GM18873 (cell line): ENCODE data around the gene DCDC2B.
"Not testable (repeated sequence)": the region's sequence is repeated elsewhere in the genome, so short reads cannot be mapped to it uniquely, and the experiment has no call there.

ENCODE experiments used
- ATAC-seq: cut with Tn5 transposase; IDR thresholded peaks from one replicate; pipeline ENCODE4 v1.9.1; 2021; ENCODE audit warnings: mild to moderate bottlenecking, moderate library complexity, moderate number of reproducible peaks; ENCODE audit not compliant: unreplicated experiment, low FRiP score

The DCDC2B gene

DNA sequence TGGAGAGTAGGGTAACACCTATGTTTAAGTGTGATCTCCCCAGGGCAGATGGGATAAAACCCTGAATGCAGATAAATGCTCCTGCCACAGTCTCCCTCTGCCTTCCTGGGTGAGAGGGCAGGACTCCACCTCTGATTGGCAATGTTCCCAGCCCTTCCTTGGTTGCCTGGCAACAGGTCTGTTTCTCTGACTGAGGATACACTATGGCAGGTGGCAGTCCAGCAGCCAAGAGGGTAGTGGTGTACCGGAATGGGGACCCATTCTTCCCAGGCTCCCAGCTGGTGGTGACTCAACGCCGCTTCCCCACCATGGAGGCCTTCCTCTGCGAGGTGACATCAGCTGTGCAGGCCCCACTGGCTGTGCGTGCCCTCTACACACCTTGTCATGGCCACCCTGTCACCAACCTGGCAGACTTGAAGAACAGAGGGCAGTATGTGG is at the start of gene DCDC2B:
TSS of gene DCDC2B (plus strand) at position 199 of the 438 bp plus-strand sequence. CDS start at position 204, 5 bp downstream.
- ATAC-seq = no peak

DNA sequence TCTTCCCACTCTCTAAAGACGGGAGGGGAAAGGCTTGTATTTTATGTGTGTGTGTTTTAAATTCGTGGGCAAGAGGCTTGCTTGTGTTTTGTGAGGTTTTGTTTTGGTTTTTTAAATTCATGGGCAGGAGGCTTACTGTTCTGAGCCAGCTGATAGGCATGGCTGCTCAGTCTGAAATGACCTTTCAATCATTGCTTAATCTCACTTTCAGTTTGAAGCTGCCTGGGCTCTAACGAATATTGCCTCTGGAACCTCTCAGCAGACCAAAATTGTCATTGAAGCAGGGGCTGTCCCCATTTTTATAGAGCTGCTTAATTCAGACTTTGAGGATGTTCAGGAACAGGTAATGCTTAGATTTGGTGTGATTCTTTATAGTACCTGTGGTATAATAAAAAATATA is 49.7 kb upstream of the DCDC2B start:
- no peak for ATAC-seq

DNA sequence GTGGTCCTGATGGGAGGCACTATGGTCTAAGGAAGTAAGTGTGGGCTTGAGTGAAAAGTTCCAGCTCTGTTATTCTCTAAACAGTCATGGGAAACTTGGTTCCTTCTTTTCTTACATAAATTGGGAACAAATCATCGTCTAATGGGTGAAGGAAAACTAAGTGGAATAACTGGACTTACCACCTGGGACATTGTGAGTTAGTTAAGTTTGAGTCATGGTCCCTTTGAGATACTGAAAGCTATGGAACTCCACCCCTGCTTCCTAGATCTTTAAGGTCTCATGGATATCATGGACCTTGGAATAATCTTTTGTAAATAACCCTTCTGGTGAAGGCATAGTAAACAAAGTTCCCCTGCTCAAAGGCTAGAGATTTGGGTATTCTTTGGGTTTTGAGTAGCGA is 45.5 kb upstream of the DCDC2B start:
- ATAC-seq = no peak

DNA sequence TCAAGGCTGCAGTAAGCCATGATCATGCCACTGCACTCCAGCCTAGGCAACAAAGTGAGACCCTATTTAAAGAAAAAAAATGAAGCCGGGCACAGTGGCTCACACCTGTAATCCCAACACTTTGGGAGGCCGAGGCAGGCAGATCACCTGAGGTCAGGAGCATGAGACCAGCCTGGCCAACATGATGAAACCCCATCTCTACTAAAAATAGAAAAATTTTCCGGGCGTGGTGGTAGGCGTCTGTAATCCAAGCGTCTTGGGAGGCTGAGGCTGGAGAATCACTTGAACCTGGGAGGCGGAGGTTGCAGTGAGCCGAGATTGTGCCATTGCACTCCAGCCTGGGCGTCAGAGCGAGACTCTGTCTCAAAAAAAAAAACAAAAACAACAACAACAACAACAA is 43.3 kb upstream of the DCDC2B start:
- ATAC-seq = not testable (repeated sequence)

DNA sequence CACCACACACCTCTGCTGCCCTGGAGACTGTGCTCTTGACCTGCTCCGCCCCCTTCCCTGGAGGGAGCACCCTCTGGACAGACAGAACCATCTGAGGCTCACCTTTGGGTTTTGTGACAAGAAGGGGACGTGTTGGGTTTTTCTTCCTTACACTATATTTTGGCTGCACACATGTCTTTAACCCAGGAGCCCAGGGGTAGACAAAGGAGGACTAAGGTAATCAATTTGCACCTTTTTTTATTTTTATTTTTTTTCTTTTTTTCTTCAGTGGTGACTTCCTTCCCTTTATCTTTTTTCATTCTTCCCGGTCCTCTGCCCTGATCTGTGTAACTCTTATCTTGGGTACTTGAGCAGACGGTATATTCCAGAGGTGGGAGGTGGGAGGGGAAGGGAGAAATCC is 37.9 kb upstream of the DCDC2B start:
- ATAC-seq = no peak

DNA sequence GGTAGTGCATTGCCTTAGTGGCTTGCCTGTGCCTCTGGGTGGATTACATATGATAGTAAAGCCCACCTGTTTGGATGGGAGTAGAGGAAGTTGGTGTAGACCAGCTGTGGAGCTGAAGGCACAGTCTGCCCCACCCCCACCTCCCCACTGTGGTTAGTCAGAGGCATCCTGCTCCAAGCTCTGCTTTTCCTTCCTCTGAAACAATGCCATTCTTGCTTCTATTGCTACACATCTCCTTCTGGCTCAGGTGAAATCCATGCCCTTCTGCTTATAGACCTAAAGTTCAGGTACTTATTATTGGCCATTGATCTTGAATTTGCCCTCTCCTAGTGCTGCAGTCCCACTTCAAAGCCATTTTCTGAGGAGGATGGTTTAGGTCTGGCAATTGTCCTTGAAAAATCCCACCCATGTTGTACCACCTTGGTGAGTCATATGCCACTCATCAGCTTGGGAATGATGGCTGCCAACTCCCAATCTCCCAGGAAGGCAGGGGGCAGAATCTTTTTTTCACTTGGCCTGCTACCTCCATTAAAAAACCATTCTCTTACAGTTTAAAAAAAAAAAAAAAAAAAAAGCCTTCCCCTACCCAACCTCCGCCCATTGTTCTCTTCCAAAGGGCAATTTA is 36.2 kb upstream of the DCDC2B start:
- ATAC-seq = no peak

DNA sequence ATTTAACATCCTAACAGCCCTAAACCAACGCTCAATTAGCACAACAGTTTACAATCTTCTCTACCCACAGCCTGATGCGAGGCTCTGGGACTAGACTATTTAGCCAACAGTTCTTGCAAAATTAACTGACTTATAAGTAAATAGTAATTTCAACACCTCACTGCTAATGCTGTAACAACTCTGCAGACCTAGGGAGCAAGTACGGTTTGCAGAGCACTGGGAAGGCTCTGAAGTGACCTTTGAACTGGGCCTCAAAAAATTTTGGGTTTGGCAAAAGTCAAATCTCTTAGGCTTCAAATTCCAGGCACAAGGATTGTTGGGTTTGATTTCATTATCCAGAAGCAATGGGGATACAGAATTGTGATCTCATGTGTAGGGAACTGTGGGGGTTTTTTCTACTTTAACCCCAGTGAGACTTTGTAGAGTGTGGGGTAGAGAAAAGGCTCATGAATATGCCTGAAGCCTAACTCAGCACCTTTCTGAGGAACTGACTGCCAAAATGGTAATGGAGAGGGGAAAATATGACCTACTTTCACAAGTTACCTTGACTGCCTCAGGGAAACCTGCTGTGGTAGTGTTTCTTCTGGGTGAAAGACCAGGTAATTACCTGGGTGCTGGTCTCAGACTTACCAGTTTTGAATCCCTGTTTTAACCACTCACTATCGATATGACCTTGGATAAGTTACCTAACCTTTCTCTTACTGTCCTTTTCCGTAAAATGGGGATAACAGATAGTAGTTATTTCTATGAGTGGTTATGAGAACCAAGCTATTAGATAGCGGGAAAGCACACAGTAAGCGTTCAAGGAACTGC is 30.3 kb upstream of the DCDC2B start:
- no peak for ATAC-seq

DNA sequence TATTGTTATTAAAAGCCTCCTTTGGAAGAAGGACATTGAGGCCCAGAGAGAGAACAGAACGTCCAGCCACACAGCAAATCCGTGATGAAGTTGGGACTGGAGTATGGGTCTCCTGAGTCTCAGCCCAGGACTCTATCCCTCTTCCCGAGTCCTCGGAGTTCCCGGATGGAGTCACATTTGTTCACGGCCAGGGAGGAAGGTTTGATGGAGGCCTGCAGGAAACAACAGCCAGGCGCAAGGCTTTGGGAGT is 29.8 kb upstream of the DCDC2B start:
- ATAC-seq = peak; percentile 13

DNA sequence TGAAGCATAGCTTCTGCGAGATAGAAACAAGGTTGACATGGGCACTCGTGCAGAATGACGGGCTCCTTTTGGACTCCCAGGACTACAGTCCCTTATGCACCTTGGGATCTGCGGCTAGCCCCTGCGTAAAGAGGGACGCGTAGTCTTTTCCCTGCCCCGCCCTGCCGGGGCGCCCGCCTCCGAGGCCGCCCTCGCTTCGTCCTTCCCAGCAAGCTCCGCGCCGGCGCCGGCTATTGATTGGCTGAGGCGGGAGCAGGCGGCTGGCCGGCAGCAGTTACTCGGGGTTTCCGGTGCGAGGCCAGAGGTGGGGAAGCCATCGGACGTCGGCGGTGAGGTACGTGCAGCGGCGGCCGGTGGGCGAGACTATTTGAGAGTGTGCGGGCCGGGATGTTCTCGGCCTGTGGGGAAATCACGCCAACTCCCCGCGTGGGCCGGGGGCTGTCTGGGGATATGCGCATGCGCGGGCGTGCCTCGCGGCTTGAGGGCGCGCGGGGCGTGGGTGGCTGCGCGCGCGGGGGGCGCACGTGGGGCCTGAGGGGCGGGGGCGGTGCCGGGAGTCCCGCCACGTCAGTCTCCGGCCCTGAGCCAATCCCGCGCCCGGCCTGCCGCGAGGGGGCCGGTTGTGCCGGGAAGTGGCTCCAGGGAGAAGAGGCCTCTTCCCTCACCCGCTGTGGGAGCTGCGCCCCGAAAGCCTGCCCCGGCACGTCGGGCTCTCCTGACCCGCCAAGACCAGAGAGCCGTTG is 29.3 kb upstream of the DCDC2B start, which contains the start of gene TXLNA:
TSS of gene TXLNA (plus strand) at position 233 of the 743 bp plus-strand sequence. CDS start 671 bp downstream, outside the sequence.
- ATAC-seq = peak; percentile 68

DNA sequence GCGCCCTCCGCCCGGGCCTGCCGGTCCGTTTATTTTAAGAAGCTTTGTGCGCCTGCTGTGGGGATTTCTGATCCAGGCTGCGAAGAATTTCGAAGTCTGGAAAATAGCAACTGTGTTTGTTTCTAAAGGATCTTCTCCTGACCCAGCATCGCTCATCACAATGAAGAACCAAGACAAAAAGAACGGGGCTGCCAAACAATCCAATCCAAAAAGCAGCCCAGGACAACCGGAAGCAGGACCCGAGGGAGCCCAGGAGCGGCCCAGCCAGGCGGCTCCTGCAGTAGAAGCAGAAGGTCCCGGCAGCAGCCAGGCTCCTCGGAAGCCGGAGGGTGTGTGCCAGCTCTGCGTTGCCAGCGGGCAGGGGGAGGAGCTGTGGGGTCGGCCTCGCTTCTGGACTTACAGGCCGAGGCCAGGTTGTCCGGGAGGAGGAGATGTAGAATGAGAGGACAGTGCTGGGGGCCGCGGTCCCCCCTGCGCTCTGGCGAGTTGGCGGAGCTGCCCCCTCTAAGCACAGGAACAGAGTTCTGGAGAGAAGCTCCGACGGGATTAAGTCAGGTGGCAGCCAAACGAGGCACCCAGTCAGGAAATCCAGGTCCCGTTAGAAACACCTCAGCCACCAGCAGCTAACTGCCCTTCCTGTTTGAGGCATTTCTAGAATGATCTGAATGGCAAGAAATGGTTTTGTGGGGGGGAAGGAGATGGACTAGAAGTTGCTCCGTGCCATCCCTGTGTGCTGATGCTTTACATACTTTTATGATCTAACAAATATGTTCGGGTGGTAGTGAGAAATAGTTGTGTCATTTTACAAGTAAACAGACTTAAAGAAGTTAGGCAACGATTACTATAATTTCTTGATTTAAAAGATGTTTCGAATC is 28.5 kb upstream of the DCDC2B start:
- ATAC-seq = no peak

DNA sequence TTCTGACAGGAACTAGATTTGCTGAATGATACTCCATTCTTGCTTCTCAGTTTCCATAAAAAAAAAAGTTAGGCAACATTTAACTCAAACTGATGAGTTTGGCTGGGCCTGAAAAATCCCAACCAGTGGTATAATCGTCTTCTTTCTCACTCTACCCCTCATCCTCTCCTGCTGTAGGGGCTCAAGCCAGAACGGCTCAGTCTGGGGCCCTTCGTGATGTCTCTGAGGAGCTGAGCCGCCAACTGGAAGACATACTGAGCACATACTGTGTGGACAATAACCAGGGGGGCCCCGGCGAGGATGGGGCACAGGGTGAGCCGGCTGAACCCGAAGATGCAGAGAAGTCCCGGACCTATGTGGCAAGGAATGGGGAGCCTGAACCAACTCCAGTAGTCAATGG is 27.8 kb upstream of the DCDC2B start:
- ATAC-seq = no peak

DNA sequence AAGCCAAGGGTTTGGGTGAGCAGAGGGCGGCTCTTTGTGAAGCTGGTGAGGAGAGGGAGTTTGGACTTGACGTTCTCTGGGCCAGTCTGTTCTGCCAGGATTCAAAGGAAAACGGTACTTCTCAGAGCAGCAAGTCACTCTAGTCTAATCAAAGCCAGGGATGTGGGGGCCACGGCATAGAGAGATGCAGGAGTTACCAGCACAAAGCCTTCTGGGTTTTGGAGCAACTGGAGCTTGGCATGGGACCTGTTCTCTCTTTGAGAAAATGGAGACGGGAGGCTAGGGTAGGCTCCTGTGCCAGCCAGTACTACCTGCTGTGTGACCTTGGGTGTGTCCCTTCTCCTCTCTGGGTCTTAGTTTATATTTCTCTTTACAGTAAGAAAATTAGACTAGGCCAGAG is 27.3 kb upstream of the DCDC2B start:
- ATAC-seq = no peak

DNA sequence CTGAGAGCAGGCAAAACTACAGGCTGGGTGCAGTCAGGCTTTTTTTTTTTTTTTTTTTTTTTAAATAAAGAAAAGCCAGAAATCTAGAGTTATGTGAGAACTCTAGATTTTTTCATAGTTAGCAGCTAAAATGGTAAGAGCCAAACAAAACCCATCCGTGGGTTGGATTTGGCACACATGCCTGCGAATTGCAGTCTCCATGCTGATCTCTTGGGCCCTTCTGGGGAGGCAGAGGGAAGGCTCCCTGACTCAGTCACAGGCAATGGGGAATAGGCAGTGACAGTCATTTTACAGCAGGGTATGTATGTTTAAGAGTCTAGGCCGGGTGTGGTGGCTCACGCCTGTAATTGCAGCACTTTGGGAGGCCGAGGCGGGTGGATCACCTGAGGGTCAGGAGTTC is 26.8 kb upstream of the DCDC2B start:
- ATAC-seq = no peak

DNA sequence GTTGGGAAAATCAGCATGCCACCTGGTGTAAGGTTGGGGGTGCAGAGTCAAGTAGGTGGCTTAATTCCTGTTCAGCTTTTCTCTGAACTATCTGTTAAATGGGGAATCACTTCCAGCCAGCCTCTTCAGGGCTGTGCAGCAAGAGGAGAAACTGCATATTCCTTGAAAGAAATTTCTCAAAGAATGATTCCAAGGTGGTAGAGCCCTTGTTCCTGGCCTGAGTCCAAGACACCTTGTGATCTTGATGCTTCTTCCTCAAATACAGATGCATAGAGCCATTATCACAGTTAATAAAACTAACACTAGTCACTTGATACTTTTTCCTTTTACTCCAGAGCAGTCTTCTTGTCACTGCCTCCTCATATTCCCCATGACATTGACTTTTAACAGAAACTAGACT is 24.2 kb upstream of the DCDC2B start:
- ATAC-seq = no peak

DNA sequence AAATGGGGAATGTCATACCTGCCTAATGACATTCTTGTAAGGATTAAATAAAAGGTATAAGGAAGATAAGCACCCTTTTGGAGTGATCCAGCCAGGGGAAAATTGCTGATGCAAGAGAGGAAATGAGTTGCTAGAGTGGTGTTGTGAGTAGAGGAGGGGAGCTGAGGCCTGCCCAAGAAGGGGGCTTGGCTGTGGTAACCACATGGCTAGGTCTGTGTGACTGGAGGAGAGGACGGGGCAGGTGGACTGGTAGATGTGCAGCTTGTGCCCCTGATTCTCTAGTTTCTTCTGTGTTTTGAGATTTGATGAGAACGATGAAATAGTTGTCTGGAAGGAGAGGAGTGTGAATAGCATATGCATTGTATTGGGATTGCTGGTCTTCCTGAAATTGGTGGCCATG is 22.8 kb upstream of the DCDC2B start:
- no peak for ATAC-seq

DNA sequence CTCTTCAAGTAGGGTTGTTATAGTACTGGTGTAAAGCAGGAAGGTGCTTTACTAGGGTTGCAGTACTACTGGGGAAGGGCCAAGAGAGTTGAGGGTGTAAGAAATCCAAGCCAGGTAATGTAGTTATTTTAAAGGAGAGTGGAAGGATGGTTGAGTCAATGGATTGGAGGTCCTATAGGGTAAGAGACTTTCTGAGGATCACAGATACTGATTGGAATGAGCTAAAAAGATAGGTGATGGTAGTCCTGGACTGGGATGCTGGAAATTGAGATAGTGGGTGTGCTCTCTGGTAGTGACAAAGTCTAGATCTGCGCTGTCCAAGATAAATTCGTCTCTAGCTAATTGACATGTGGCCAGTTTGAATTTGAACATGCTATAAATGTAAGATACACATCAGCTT is 22.4 kb upstream of the DCDC2B start:
- no peak for ATAC-seq

DNA sequence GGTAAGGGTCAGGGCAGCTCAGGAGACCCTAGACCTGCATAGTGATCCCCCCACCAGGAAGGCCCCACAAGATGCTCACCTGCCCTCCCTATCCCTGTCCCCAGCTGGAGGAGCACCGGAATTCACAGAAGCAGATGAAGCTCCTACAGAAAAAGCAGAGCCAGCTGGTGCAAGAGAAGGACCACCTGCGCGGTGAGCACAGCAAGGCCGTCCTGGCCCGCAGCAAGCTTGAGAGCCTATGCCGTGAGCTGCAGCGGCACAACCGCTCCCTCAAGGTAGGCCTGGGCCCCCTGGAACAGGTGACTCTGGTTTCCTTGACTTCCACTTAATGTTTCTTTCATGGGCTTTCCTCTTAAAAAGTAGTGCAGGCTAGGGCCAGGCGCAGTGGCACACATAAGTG is 21.0 kb upstream of the DCDC2B start:
- no peak for ATAC-seq

DNA sequence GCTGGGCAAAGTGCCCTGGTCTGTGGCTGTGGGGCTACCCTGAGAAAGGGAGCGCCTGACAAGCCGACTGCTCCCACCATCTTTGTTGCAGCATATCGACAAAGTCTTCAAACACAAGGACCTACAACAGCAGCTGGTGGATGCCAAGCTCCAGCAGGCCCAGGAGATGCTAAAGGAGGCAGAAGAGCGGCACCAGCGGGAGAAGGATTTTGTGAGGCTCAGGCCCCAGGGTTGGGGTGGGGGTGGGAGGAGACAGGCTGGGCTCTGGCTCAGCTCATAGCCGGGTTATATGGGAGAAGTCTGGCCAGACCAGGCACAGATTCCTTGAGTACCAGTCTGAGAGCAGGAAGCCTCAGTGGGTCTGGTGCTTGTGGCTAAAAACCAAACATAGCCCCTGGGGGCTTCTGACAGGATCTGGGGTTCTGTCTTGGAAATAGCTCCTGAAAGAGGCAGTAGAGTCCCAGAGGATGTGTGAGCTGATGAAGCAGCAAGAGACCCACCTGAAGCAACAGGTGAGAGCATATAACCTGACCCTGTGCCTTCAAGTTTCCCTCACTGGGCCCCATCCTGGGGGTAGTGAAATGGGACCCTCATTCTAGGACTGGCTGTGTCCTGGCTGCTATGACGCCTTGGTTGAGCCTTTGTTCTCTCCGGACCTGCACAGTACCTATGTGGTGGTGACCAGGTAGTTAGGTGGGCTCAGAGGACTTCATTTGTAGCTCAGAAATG is 16.5 kb upstream of the DCDC2B start:
- no peak for ATAC-seq

DNA sequence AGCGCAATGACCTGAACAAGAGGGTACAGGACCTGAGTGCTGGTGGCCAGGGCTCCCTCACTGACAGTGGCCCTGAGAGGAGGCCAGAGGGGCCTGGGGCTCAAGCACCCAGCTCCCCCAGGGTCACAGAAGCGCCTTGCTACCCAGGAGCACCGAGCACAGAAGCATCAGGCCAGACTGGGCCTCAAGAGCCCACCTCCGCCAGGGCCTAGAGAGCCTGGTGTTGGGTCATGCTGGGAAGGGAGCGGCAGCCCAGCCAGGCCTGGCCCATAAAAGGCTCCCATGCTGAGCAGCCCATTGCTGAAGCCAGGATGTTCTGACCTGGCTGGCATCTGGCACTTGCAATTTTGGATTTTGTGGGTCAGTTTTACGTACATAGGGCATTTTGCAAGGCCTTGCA is 13.9 kb upstream of the DCDC2B start:
- no peak for ATAC-seq

DNA sequence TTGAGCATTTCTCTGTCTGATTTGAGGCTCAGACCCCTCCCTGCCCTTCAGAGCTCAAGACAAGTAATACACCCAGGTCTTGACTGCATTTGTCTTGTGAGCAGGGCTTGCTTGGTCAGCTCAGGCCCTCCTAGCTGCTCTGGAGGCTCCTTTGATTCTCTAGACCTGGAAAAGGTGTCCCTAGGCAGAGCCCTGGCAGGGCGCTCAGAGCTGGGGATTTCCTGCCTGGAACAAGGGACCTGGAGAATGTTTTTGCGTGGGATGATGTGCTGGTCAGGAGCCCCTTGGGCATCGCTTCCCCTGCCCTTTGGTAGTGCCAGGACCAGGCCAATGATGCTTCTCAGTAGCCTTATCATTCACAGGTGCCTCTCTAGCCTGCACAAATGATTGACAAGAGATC is 13.4 kb upstream of the DCDC2B start:
- no peak for ATAC-seq
